Stomach (tissue), 4 donors: Measurements from ENCODE around the gene ZMIZ1.

ENCODE experiments used
- CTCF ChIP-seq, 7 experiments: fragments of 450-650 bp in 4 of 7; fragments of 200-600 bp in 3 of 7; sonication (generic) in 3 of 7; IDR thresholded peaks; one replicate each; pipeline ENCODE4 v1.5.1; 2016 to 2019; ENCODE audit warnings: antibody characterized with exemption in 7 of 7, control low read depth in 2 of 7, mild to moderate bottlenecking in 1 of 7
- POLR2AphosphoS5 ChIP-seq, 3 donors: sonication (generic); formaldehyde crosslinking; IDR thresholded peaks; one replicate each; pipeline ENCODE4 v1.6.1; 2016; ENCODE audit warnings: antibody characterized with exemption in 3 of 3

GRCh38 chr10:79348640-79348988, 279.8 kb downstream of the ZMIZ1 start:
- TF ChIP-seq CTCF (IDR thresholded peaks at IDR 0.05) = no peak
- TF ChIP-seq POLR2AphosphoS5 (IDR thresholded peaks at IDR 0.05) = no peak
